NCI-H446 treated with DMSO at 0.1 percent for 48 hours (cell line): ENCODE measurements around the gene TMEM183A.

Experiments used
- DNase-seq: peaks from one replicate; lab custom pipeline; 2025; lab: John Stamatoyannopoulos, UW

TMEM183A gene

GRCh38 chr1:203028784-203029553 is 21.8 kb downstream of the TMEM183A start:
- DNase-seq: no peak

GRCh38 chr1:203031467-203031866 is 24.3 kb downstream of the TMEM183A start:
- DNase-seq: no peak

- DNase-seq: no peak
These were observed 26.1 kb downstream of the TMEM183A start for GRCh38 chr1:203033287-203033686.

GRCh38 chr1:203033917-203034316 is 26.7 kb downstream of the TMEM183A start:
- DNase-seq: no peak

GRCh38 chr1:203034422-203035110 is 27.4 kb downstream of the TMEM183A start:
- DNase-seq: no peak

- DNase-seq: no peak
These were observed 28.2 kb downstream of the TMEM183A start for GRCh38 chr1:203035111-203036000.

- no peak for DNase-seq
These were observed 29.0 kb downstream of the TMEM183A start for GRCh38 chr1:203036135-203036534.

GRCh38 chr1:203036537-203036936 is 29.4 kb downstream of the TMEM183A start:
- DNase-seq: no peak

- no peak for DNase-seq
These were observed 30.5 kb downstream of the TMEM183A start for GRCh38 chr1:203037509-203038190.

GRCh38 chr1:203038217-203038741 is 31.1 kb downstream of the TMEM183A start:
- DNase-seq: no peak

GRCh38 chr1:203038891-203039608 is 31.9 kb downstream of the TMEM183A start:
- peak; percentile 21 for DNase-seq

GRCh38 chr1:203039609-203040512 is 32.7 kb downstream of the TMEM183A start:
- no peak for DNase-seq

GRCh38 chr1:203040513-203041275 is 33.5 kb downstream of the TMEM183A start:
- no peak for DNase-seq

- DNase-seq: no peak
These were observed 34.3 kb downstream of the TMEM183A start for GRCh38 chr1:203041351-203041932.

- no peak for DNase-seq
These were observed 36.8 kb downstream of the TMEM183A start for GRCh38 chr1:203043830-203044545.

- no peak for DNase-seq
These were observed 37.5 kb downstream of the TMEM183A start for GRCh38 chr1:203044546-203045250.

GRCh38 chr1:203045336-203045735 is 38.2 kb downstream of the TMEM183A start:
- DNase-seq: no peak
